ENCODE results near the gene DAB1.

The DAB1 gene

DNA sequence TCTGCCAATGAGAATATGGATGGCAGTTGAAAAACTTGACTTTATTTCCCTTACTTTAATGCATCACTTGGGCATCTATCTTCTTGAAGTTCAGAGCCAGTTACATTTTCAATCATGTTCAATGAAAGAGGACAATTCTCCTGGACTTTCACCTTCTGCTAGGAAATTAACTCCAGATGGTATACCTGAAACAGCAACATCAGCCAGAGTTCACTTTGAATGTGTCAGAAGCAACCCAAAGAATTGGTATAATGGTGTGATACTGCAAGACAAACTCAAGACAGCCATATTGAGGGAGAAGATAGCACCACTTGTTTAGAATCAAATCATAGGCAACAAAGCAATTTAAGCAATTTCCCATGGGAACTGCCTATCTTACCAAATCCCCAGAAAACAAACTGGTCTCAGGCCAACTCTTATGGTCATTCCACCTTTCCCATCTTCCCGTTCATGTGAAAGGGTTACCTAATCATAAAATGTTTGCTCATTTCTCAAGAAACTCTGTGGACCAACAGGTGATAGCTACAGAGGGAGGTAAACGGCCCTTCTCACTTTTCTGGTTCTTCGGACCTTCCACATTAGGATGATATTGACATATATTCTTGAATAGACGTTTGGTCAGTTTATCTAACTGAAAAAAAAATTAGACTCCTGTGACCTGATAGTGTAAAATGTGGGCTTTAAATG, 428.3 kb downstream of the DAB1 start:
- ChIA-PET POLR2A (no interaction called here), CTCF (no interaction called here)
- no peak for DNase-seq (ENCODE audit: extremely low spot score)
- TF ChIP-seq BHLHE40 (IDR thresholded peaks at IDR 0.05; ENCODE audit: borderline replicate concordance), result no peak
- TF ChIP-seq LEF1 (IDR thresholded peaks at IDR 0.05; ENCODE audit: borderline replicate concordance), result no peak
- TF ChIP-seq ZNF384 (IDR thresholded peaks at IDR 0.05), result no peak
- no peak for TF ChIP-seq FOXK2 (IDR thresholded peaks at IDR 0.05)
- no peak for TF ChIP-seq ELF4 (IDR thresholded peaks at IDR 0.05)
- no peak for TF ChIP-seq SP1 (IDR thresholded peaks at IDR 0.05)
- TF ChIP-seq TARDBP (IDR thresholded peaks at IDR 0.05), result no peak
- no peak for TF ChIP-seq SUZ12 (IDR thresholded peaks at IDR 0.05)
- TF ChIP-seq L3MBTL2 (conservative IDR thresholded peaks at IDR 0.05), result no peak
- TF ChIP-seq ARNT (IDR thresholded peaks at IDR 0.05), result no peak
- no peak for TF ChIP-seq HDGF (IDR thresholded peaks at IDR 0.05; ENCODE audit: borderline replicate concordance)

DNA sequence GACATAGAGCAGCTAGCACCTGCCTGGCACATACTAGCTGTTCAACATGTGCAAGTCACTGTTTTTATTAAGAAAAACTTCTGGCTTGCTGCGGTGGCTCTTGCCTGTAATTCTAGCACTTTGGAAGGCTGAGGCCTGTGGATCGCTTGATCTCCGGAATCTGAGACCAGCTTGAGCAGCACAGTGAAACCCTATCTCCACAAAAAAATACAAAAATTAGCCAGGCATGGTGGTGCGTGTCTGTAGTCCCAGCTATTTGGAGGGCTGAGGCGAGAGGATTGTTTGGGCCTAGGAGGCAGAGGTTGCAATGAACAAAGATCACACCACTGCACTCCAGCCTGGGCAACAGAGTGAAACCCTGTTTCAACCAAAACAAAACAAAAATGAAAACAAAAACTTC, 430.4 kb downstream of the DAB1 start:
- ChIA-PET POLR2A (no interaction called here), CTCF (no interaction called here)
- no peak for DNase-seq (ENCODE audit: extremely low spot score)
- TF ChIP-seq L3MBTL2 (conservative IDR thresholded peaks at IDR 0.05) (no peak), SUZ12 (IDR thresholded peaks at IDR 0.05) (no peak), BHLHE40 (IDR thresholded peaks at IDR 0.05; ENCODE audit: borderline replicate concordance) (no peak), SP1 (IDR thresholded peaks at IDR 0.05) (no peak), FOXK2 (IDR thresholded peaks at IDR 0.05) (no peak), ARNT (IDR thresholded peaks at IDR 0.05) (no peak), FOXM1 (IDR thresholded peaks at IDR 0.05; ENCODE audit: borderline replicate concordance) (no peak), TARDBP (IDR thresholded peaks at IDR 0.05) (no peak)

- TF ChIP-seq PKNOX1 (IDR thresholded peaks at IDR 0.05), result no peak
- TF ChIP-seq SP1 (IDR thresholded peaks at IDR 0.05), result no peak
- TF ChIP-seq CTBP1 (IDR thresholded peaks at IDR 0.05; ENCODE audit: borderline replicate concordance), result no peak
- TF ChIP-seq FOXA1 (IDR thresholded peaks at IDR 0.05), result no peak
- no peak for TF ChIP-seq L3MBTL2 (conservative IDR thresholded peaks at IDR 0.05)
- TF ChIP-seq TARDBP (IDR thresholded peaks at IDR 0.05), result no peak
- no peak for TF ChIP-seq NFRKB (IDR thresholded peaks at IDR 0.05)
- no peak for TF ChIP-seq FOXK2 (IDR thresholded peaks at IDR 0.05)
- TF ChIP-seq ARNT (IDR thresholded peaks at IDR 0.05), result no peak
- no peak for TF ChIP-seq HDGF (IDR thresholded peaks at IDR 0.05; ENCODE audit: borderline replicate concordance)
- no peak for TF ChIP-seq LEF1 (IDR thresholded peaks at IDR 0.05; ENCODE audit: borderline replicate concordance)
- no peak for TF ChIP-seq SUZ12 (IDR thresholded peaks at IDR 0.05)
- ChIA-PET CTCF (no interaction called here), POLR2A (no interaction called here)
- no peak for DNase-seq (ENCODE audit: extremely low spot score)
Measured at GRCh38 chr1:56992318-56993125, 431.3 kb downstream of the DAB1 start.

DNA sequence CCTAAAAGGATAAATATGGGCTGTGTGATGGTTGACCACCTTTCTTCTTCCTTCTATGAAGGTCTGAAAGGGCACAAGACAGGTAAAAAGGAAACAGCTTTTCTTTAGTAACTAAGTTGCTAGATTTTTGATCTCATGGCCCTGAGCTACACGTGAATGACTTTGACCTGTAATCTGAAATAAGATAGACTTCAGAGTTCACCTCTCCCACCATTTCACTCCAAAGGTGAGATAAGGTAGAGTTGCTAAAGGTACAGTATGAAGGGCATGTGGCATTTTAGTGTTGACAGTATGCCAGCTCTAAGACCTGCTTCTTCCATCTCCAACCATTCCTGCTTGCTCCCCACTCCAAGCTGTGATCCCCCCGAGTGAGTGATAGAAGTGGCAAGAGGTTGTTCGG, 432.3 kb downstream of the DAB1 start:
- no peak for DNase-seq (ENCODE audit: extremely low spot score)
- POLR2A ChIA-PET, result no interaction called here
- no peak for TF ChIP-seq LEF1 (IDR thresholded peaks at IDR 0.05; ENCODE audit: borderline replicate concordance)
- no peak for TF ChIP-seq NFRKB (IDR thresholded peaks at IDR 0.05)
- no peak for TF ChIP-seq HDGF (IDR thresholded peaks at IDR 0.05; ENCODE audit: borderline replicate concordance)
- no peak for TF ChIP-seq FOXM1 (IDR thresholded peaks at IDR 0.05; ENCODE audit: borderline replicate concordance)
- TF ChIP-seq ARNT (IDR thresholded peaks at IDR 0.05), result no peak
- no peak for TF ChIP-seq SUZ12 (IDR thresholded peaks at IDR 0.05)
- no peak for TF ChIP-seq SP1 (IDR thresholded peaks at IDR 0.05)
- no peak for TF ChIP-seq PKNOX1 (IDR thresholded peaks at IDR 0.05)
- no peak for TF ChIP-seq FOXA1 (IDR thresholded peaks at IDR 0.05)
- no peak for TF ChIP-seq L3MBTL2 (conservative IDR thresholded peaks at IDR 0.05)
- no peak for TF ChIP-seq CTBP1 (IDR thresholded peaks at IDR 0.05; ENCODE audit: borderline replicate concordance)
- CTCF ChIA-PET, result no interaction called here

DNA sequence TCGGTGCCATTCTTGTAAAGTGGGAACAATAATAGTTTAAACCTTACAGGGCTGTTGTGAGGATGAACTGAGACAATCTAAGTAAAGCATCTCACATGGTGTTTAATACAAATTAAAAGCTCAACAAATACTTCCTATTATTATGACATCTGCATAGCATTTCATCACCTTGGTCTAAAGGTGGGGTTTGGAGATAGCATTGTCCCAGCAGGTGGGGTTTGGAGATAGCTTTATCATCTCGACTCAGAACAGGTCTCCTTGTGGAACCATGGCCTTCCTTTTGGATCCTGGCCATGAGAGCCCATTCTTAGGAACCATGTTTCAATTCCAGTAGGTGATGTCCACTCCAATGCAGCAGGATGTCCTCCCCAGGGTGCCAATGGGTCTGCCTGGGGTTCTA, 437.5 kb downstream of the DAB1 start:
- ChIA-PET POLR2A (no interaction called here), CTCF (interaction anchor here (0.7 to 1.2 kb wide), 2 partner anchors 18 to 32 kb away, joined by 3 read pairs; no protein-coding TSS in a partner anchor)
- DNase-seq (ENCODE audit: extremely low spot score), result no peak
- TF ChIP-seq L3MBTL2 (conservative IDR thresholded peaks at IDR 0.05) (no peak), ELF4 (IDR thresholded peaks at IDR 0.05) (no peak), SUZ12 (IDR thresholded peaks at IDR 0.05) (no peak), FOXA1 (IDR thresholded peaks at IDR 0.05) (no peak), NFRKB (IDR thresholded peaks at IDR 0.05) (no peak), FOXK2 (IDR thresholded peaks at IDR 0.05) (no peak)

GRCh38 chr1:56985857-56986256, 438.0 kb downstream of the DAB1 start:
- POLR2A ChIA-PET, result no interaction called here
- TF ChIP-seq FOXA1 (IDR thresholded peaks at IDR 0.05), result no peak
- no peak for TF ChIP-seq SP1 (IDR thresholded peaks at IDR 0.05)
- no peak for TF ChIP-seq LEF1 (IDR thresholded peaks at IDR 0.05; ENCODE audit: borderline replicate concordance)
- TF ChIP-seq BHLHE40 (IDR thresholded peaks at IDR 0.05; ENCODE audit: borderline replicate concordance), result no peak
- TF ChIP-seq NFRKB (IDR thresholded peaks at IDR 0.05), result no peak
- TF ChIP-seq HDGF (IDR thresholded peaks at IDR 0.05; ENCODE audit: borderline replicate concordance), result no peak
- no peak for TF ChIP-seq CTBP1 (IDR thresholded peaks at IDR 0.05; ENCODE audit: borderline replicate concordance)
- no peak for TF ChIP-seq L3MBTL2 (conservative IDR thresholded peaks at IDR 0.05)
- TF ChIP-seq PKNOX1 (IDR thresholded peaks at IDR 0.05), result no peak
- no peak for TF ChIP-seq ZNF384 (IDR thresholded peaks at IDR 0.05)
- TF ChIP-seq FOXM1 (IDR thresholded peaks at IDR 0.05; ENCODE audit: borderline replicate concordance), result no peak
- CTCF ChIA-PET, result no interaction called here
- no peak for DNase-seq (ENCODE audit: extremely low spot score)
